ENCODE data around the gene CCNY.

- TF ChIP-seq POLR2A (IDR thresholded peaks at IDR 0.05; ENCODE audit: low read depth, low read length) (no peak), POLR2AphosphoS5 (IDR thresholded peaks at IDR 0.05; ENCODE audit: low read depth, low read length) (no peak)
Observed at GRCh38 chr10:35355971-35356724, 19.8 kb downstream of the CCNY start.
